ENCODE measurements around the gene PPP1R16B.

The PPP1R16B gene

GRCh38 chr20:38927902-38928578, 122.5 kb downstream of the PPP1R16B start:
- Histone ChIP-seq H3K9ac (peak overlapping the region; percentile 84; the same call in 1 of the 2 replicates), H3K4me1 (ENCODE audit: low read depth, poor library complexity, severe bottlenecking) (peaks cover 34% of the 10 kb centered on the region)

GRCh38 chr20:38930242-38930569, 124.7 kb downstream of the PPP1R16B start:
- Histone ChIP-seq H2AFZ (ENCODE audit: low read depth) (no peak overlapping the region), H4K20me1 (ENCODE audit: insufficient read depth) (peaks cover 28% of the 10 kb centered on the region), H3K4me1 (ENCODE audit: low read depth, poor library complexity, severe bottlenecking) (peaks cover 39% of the 10 kb centered on the region), H3K27ac (no peak overlapping the region), H3K79me2 (ENCODE audit: insufficient read depth, low read depth) (peaks cover 90% of the 10 kb centered on the region), H3K36me3 (ENCODE audit: insufficient read depth) (no peaks in the 10 kb centered on the region), H3K9ac (no peak overlapping the region), H3K27me3 (ENCODE audit: insufficient read depth, low read depth) (no peaks in the 10 kb centered on the region), H3K4me2 (peak overlapping the region; percentile 14; the same call in 1 of the 2 replicates), H3K4me3 (IDR thresholded peaks at IDR 0.05; ENCODE audit: insufficient read depth, low read depth, low read length) (no peak overlapping the region)
- TF ChIP-seq CTCF (conservative IDR thresholded peaks at IDR 0.05; ENCODE audit: low read depth, low read length): no peak

More at GRCh38 chr20:38927902-38928578, 122.5 kb downstream of the PPP1R16B start:
- H3K27me3 ChIP-seq (ENCODE audit: insufficient read depth, low read depth): no peaks in the 10 kb centered on the region
- H3K36me3 ChIP-seq (ENCODE audit: insufficient read depth): no peaks in the 10 kb centered on the region
- H3K4me2 ChIP-seq: peak overlapping the region; percentile 80
- no peak for TF ChIP-seq CTCF (conservative IDR thresholded peaks at IDR 0.05; ENCODE audit: low read depth, low read length)
- H2AFZ ChIP-seq (ENCODE audit: low read depth): no peak overlapping the region
- H3K4me3 ChIP-seq (IDR thresholded peaks at IDR 0.05; ENCODE audit: insufficient read depth, low read depth, low read length): no peak overlapping the region
- peaks cover 68% of the 10 kb centered on the region for H3K79me2 ChIP-seq (ENCODE audit: insufficient read depth, low read depth)
- H4K20me1 ChIP-seq (ENCODE audit: insufficient read depth): peaks cover 28% of the 10 kb centered on the region
- no peak overlapping the region for H3K27ac ChIP-seq

GRCh38 chr20:38931984-38932383, 126.5 kb downstream of the PPP1R16B start:
- H4K20me1 ChIP-seq (ENCODE audit: insufficient read depth): peaks cover 36% of the 10 kb centered on the region

GRCh38 chr20:38932457-38933120, 127.1 kb downstream of the PPP1R16B start:
- H3K27ac ChIP-seq: no peak overlapping the region
- H3K9ac ChIP-seq: no peak overlapping the region
- peaks cover 100% of the 10 kb centered on the region for H3K79me2 ChIP-seq (ENCODE audit: insufficient read depth, low read depth)
- H3K4me2 ChIP-seq: no peak overlapping the region
- H3K4me3 ChIP-seq (IDR thresholded peaks at IDR 0.05; ENCODE audit: insufficient read depth, low read depth, low read length): no peak overlapping the region
- TF ChIP-seq CTCF (conservative IDR thresholded peaks at IDR 0.05; ENCODE audit: low read depth, low read length): no peak
- no peak overlapping the region for H2AFZ ChIP-seq (ENCODE audit: low read depth)
- no peaks in the 10 kb centered on the region for H3K27me3 ChIP-seq (ENCODE audit: insufficient read depth, low read depth)
- peaks cover 38% of the 10 kb centered on the region for H4K20me1 ChIP-seq (ENCODE audit: insufficient read depth)
- H3K36me3 ChIP-seq (ENCODE audit: insufficient read depth): no peaks in the 10 kb centered on the region; the same call in 1 of the 2 replicates
- peaks cover 39% of the 10 kb centered on the region for H3K4me1 ChIP-seq (ENCODE audit: low read depth, poor library complexity, severe bottlenecking)

More at GRCh38 chr20:38931984-38932383, 126.5 kb downstream of the PPP1R16B start:
- H3K4me1 ChIP-seq (ENCODE audit: low read depth, poor library complexity, severe bottlenecking): peaks cover 39% of the 10 kb centered on the region
- H3K79me2 ChIP-seq (ENCODE audit: insufficient read depth, low read depth): peaks cover 100% of the 10 kb centered on the region
- TF ChIP-seq CTCF (conservative IDR thresholded peaks at IDR 0.05; ENCODE audit: low read depth, low read length): no peak
- no peak overlapping the region for H3K27ac ChIP-seq
- no peak overlapping the region for H3K4me2 ChIP-seq
- no peak overlapping the region for H3K4me3 ChIP-seq (IDR thresholded peaks at IDR 0.05; ENCODE audit: insufficient read depth, low read depth, low read length)
- H3K36me3 ChIP-seq (ENCODE audit: insufficient read depth): no peaks in the 10 kb centered on the region; the same call in 1 of the 2 replicates
- H3K27me3 ChIP-seq (ENCODE audit: insufficient read depth, low read depth): no peaks in the 10 kb centered on the region
- no peak overlapping the region for H2AFZ ChIP-seq (ENCODE audit: low read depth)
- no peak overlapping the region for H3K9ac ChIP-seq
